NCI-H1092 (cell line): ENCODE results near the gene PPP1R13B.
A peak's percentile ranks its signal among the peaks of the same experiment; 100 is the strongest.

ENCODE experiments used
- DNase-seq: peaks from one replicate; lab custom pipeline; 2025; lab: John Stamatoyannopoulos, UW

Gene PPP1R13B

DNA sequence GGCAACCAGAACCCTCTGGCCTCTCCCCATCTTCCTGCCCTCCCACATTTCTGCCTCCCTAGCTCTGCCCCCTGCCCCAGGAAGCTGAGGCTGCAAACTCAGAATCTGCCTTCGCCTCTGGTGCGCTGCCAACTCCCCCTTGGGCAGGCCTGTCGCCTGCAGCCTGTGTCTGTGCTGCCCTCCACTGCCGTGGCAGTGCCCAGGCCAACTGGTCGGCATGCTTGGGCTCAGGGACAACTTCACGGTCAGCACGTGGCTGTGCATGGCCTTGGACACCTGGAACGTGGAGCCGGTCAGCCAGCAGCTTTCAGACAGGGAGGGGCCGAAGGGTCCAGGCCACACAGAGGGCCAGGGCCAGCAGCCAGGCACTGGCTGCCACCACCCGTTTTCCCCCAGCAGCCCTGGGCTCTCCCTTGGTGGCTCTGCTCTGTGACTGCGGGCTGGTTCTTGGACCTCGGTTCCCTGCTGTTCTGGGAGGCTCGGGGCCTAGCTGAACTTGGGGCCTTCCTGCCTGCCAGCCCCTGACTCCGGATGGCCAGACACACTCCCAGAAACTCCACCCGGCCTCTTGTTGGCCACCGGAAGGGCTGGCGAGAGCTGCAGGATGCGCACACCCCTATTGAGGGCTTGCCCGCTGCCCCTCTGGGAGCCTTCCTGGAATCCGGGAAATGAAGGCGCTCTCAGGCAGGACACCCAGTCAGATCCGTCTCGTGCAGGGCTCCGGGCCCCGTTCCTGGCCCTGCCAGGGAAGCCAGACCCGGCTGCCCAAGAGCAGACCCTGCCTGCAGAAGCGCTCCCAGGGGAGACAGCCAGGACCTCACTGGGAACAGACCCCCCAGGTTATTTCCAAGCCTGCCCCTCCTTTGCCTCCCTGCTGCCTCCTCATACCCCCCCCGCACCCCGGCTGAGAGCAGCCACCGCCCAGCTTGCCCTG lies 34.2 kb upstream of the PPP1R13B start:
- DNase-seq, result no peak

DNA sequence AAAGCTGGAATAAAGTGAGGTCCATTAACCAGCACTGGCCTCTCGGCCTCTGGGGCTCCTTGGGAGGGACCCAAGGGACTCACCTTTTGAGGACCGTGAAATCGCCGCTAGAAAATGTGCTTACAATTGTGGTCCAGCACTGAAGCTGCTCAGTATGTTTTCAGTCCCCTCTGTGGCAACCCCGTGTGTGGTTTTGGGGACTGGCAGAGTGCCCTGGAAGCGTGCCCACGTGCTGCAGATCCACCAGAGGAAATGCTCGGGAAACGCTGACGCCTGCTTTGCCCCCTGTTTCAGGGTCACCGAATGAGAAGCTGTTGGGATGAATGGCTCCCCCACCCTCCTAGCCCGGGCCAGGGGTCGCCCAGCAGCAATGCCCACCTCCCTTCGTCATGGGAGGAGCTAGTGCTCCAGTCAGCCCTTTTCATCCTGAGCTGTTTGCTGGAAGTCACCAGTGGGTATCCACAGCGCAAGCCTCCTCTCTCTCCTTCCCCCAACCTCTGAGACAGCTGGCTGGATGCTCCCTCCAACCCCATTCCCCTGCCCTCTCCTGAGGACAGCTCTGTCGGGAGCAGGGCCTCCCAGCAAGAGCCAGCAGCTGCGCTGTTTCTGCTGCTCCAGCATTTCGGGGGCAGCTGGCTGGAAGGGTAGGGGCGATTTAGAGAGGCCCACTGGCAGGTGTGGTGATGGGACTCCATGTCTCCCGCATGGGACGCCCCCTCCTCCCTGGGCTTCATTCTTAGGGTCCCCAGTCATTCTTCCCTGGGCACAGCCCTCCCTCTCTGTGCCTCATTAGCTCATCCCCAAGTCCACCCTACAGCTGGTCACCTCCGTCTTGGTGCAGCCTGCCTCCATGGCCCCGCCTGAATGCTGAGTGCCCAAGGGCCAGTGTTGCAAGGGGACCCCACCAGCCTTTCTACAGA lies 33.2 kb upstream of the PPP1R13B start:
- DNase-seq, result peak; percentile 36

DNA sequence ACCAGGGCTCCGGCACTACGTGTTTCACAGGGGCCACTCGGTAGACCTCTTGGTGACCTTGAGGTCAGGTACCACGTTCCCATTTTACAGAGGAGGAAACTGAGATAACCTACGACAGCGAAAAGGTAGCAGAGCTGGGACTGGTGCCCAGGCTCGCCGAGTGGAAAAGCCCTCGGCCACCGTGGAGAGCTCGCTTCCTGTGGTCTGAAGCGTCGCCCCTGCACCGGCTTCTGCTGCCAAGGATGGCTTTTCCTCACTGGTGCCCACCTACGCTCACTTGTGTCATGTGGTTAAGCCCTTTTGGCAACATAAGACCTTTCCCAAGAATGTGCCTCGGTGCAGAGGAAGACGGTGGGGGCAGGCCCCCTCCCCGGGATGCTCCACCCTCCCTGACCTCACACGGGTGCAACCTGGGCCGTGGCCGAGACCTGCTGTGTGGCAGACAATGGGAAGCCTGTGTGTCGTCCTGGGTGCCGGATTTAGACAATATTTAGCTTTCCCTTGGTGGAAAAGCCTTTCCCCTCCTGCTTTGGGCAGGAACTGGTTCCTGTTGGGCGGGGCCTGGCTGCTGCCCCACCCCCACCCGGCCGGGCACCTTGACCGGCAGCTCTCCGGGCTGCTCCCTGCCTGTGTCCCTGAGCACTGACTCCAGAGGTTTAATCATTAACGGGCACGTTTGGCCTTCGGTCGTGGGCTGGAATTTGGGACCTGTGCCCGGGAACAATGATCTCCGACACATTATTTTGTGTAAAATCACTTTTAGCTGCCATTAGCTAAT lies 32.4 kb upstream of the PPP1R13B start:
- DNase-seq, result no peak

DNA sequence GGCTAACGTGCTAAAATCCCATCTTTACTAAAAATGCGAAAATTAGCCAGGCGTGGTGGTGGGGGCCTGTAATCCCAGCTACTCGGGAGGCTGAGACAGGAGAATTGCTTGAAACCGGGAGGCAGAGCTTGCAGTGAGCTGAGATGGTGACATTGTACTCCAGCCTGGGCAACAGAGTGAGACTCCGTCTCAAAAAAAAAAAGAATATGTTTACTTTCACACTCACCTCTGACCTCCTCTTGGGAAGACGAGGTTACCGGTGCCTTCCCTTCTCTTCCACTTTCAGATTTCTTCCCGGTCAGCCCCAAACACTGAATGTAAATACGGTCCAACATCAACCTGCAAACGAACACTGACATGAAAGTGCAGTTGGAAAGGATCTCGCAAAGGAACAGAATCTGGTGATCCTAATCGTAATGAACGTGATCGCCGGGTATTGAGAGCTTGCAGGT lies 31.8 kb upstream of the PPP1R13B start:
- DNase-seq, result no peak

DNA sequence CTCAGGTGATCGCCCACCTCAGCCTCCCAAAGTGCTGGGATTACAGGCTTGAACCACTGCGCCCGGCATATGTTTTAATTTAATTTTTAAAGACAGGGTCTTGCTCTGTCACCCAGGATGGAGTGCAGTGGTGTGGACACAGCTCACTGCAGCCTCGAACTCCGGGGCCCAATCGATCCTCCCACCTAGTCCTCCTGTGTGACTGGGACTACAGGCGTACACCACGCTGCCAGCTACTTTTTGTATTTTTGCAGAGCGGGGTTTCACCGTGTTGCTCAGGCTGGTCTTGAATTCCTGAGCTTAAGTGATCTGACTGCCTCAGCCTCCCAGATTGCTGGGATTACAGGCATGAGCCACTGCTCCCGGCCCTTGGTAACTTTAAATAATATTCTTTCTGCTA lies 30.8 kb upstream of the PPP1R13B start:
- DNase-seq, result no peak

DNA sequence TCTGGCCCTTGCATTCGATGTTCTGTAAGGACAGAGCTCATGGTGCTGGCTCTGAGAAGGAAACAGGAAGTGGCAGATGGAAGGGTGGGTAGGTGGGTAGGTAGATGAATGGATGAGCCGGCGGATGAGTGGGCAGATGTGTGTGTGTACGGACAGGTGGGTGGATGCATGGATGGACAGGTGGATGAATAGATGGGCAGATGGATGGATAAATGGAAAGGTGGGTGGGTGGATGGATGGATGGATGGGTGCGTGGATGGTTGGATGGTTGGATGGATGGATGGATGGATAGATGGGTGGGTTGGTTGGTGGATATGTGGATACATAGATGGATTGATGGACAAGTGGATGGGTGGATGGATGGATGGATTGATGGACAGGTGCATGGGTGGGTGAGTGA lies 27.6 kb upstream of the PPP1R13B start:
- DNase-seq, result no peak

DNA sequence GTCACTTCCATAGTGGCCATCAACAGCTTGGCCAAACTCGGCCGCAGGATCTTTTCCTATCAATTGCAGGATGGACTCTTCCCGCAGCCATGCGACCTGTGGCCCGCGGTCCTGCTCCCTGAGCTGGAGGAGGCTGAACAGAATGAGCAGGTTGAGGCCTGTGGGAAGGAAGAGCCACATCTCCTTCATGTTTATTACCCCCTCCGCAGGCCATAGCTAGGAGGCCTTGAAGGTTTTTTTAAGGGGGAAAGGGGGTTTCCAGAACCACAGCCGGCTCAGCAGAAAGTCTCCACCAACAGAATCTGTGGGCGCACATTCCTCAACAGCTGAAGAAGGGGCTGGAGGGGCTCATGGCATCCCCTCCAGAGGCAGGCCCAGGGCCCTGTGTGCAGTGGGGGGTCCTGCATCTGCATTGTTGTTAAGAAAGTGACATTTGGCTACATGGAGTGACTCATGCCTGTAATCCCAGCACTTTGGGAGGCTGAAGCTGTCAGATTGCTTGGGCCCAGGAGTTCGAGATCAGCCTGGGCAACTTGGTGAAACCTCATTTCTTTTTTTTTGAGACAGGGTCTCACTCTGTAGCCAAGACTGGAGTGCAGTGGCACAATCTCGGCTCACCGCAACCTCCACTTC lies 25.2 kb upstream of the PPP1R13B start:
- DNase-seq, result no peak

DNA sequence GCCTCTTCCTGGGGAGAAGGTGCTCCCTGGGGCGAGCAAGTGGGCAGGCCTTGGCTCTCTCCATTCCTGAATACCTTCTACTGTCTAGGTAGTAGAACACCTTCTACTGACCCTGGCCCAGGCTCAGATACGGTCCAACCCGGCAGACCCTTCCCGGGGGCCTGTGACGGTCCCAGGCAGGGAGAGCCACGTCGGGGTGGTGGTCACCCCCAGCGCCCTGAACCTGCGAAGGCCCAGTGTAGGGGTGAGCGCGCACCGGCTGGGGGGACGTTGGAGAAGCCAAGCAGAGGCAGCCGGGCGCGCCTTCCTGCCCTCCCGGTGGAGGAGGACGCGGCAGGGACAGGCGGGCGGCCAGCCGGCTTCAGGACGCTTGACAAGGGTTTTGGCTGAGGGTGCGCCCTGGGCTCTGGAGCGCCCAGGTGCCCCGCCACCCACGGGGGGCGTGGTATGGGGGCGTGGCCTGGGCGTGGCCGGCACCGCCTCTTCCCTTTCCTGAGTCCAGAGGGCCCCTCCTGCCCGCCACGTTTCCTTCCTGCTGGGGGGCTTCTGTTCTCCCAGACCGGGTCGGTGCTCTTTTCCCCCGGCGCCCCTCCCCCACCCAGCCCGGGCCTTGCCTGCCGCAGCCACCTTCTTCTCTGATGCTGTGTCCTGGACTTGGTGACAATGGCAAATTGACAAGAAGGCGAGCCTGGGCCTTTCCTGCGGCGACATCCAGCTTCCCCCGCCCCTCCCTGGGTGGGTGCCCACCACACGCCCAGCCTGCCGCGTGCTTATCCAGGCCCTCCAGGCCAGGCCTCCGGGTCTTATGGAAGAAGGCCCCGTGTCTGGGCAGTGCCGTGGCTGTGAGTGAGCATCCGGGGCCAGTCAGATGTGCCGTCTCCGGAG lies 24.5 kb upstream of the PPP1R13B start:
- DNase-seq, result no peak

DNA sequence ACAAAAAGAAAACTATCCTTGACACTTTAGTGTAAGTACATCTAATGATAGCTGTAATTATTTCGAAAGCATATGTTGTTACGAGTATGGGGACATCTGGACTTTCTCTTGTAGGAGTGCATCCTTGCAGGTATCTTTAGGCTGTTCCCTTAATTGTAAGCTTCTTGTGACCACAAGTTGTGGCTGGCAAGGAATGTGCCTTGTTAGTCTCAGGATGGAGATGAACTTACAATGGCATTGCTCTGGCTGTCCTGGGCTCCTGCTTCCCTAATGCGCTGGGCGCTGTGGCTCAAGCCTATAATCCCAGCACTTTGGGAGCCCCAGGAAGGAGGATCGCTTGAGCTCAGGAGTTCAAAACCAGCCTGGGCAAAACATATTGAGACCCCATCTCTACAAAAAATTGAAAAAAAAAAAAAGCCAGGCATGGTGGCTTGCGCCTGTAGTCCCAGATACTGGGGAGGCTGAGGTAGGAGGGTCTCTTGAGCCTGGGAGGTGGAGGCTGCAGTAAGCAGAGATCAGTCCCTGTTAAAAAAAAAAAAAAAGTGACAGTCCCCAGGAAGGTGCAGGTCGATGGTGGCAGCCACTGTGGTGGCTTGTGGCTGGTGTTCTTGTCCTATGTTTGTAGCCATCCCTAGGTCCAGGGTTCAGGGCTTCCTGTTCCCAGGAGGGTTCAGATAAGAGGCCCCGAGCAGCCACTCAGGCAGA lies 23.7 kb upstream of the PPP1R13B start:
- no peak for DNase-seq

DNA sequence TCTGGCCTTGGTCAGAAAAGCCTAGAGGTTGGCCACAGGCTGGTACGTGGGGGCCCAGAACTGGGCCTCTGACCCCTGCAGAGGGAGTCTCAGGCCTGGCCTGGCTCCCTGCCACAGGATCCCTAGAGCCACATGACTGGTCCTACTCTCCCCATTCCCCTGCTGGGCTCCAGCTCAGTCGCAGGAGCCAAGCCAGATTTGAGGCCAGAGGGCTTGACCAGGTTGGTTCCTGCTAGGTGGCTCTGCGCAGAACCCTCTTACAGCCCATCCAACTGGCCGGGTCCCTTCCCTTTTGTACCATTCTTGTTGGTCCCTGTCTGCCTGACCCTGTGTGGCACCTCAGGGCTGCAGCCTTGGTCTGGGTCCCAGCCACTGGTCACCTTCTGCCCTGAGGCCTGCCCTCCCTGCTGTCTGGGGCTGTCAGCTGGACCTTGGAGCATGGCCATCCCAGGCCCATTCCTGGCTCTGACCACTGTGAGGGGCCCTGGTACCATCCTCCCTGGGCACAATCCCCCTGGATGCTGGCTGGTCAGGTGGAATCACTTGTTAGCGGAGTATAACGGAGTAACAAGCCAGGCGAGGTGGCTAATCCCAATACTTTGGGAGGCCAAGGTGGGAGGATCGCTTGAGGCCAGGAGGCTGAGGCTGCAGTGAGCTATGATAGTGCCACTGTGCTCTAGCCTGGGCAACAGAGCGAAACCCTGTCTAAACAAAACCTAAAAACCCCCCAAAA lies 22.9 kb upstream of the PPP1R13B start:
- no peak for DNase-seq

DNA sequence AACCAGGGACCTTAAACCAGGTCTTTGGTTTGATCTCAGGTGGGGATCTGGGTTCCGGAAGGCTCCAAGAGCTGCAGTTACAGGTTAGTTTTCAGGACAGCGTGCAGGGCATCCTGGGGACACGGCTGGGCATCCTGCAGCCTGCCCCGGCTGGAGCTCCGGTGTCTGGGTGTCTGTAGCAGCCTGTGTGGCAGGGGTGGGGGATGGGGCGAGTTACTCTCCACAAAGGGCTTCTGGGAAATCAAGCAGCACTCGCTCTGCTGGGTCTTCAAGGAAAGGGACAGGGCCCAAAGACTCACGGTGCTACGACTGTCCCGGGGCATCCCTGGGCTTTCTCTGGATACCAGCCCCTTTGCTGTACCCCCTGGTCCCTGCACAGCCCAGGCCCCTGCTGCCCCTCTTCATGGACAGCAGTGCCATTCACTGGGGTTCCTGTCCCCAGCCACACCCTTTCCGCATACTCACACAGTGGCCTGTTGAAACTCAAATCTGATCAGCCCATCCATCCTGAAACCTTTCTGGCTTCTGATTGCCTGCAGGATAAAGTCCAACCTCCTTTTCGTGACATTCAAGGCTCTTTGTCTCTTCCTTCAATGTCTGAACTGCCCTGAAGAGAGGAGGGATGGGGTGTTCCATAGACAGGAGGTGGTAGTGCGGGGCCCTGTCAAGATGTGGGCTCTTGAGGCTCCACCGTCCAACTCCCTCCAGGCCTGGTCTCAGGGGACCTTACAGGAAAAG lies 22.2 kb upstream of the PPP1R13B start:
- no peak for DNase-seq

DNA sequence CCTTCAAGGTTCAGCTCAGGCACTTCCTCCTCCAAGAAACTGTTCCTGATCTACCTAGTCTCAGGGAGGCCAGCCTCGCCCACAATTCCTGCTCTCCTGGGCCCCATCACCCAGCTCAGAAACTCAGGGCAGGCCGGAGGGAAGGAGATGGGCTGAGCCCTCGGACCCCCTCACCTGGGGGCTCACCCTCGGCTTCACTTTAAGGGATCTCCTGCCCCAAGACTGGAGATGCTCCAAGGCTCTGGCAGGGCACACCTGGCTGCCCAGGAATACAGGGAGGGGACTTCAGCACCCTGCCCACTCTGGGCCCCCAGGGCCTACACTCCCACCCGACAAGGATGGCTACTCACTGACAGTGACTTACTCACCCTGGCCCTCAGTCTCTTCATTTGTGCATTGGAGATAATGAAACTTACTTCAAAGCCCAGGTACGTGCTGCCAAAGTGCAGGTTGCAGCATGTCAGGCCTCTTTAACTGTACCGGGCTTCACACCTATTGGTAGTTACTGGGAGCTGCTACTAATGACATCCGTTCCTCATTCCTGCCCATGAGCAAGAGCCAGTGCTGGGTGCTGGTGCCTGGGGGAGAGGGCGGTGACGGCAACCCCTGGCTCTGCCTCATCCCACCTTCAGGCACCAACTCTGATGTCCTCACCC lies 21.0 kb upstream of the PPP1R13B start:
- DNase-seq, result no peak

DNA sequence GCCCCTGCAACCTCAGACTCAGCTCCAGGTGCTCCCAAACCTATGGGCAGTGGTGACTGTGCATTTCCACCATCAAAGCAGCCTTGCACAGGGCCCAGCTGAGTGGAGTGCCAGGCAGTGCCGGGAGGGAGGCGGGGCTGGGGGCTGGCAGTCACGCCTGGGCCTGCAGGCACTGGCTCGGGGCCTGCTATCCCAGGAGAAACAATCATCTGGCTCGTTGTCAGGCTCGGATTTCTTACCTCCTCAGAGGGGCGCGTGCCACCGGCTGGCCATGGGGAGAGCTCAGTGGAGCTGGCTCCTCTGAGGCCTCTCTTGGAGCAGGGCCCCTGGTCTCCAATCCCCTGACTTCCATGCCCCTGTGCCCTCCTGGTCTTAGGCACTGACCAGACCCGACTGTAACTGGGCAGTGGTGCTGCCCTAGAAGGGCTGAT lies 20.2 kb upstream of the PPP1R13B start:
- DNase-seq, result no peak

DNA sequence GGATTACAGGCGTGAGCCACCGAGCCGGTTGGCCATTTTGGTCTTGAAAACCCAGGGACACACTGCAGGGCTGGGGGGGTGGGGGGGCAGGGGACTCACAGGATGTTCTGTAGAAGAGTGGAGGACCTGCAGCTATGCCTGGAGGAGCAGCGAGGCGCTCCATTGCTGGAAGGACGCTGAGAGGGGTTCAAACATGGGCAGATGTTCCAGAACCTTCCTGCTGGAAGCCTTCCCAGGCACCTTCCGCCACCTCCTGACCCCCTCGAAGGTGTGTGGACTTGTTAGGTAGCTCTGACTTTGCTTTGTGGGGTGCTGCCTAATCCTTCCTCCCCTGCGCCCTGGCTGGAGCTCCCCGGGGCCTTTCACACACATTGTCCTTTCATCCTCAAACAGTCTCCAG lies 19.6 kb upstream of the PPP1R13B start:
- no peak for DNase-seq

DNA sequence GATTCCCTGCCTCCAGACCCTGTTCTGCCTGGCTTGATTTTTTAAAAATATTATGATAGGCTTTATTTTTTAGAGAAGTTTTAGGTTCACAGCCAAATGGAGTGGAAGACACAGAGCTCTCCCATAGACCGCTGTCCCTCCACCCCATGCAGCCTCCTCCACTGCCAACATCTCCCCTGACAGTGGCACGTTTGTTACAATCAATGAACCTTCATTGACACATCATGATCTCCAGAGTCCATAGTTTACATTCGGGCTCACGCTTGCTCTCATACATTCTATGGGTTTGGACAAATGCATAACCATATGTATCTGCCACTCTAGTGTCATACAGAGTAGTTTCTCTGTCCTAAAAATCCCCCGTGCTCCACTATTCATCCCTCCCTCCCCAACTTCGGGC lies 15.9 kb upstream of the PPP1R13B start:
- DNase-seq, result no peak

DNA sequence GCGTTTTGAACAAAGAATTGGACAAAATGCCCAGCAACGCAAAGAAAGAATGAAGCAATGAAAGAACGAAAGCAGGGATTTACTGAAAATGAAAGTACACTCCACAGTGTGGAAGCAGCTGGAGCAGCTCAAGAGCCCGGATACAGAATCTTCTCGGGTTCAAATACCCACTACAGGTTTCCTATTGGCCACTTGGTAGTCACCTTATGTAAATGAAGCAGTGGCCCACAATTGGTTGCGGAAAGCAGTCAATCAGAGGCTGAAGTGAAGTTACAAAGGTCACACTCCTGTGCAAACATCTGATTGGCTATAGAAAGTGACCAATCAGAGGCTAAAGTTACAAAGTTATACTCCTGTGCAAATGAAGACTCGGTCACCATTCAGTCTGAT lies 15.0 kb upstream of the PPP1R13B start:
- no peak for DNase-seq

DNA sequence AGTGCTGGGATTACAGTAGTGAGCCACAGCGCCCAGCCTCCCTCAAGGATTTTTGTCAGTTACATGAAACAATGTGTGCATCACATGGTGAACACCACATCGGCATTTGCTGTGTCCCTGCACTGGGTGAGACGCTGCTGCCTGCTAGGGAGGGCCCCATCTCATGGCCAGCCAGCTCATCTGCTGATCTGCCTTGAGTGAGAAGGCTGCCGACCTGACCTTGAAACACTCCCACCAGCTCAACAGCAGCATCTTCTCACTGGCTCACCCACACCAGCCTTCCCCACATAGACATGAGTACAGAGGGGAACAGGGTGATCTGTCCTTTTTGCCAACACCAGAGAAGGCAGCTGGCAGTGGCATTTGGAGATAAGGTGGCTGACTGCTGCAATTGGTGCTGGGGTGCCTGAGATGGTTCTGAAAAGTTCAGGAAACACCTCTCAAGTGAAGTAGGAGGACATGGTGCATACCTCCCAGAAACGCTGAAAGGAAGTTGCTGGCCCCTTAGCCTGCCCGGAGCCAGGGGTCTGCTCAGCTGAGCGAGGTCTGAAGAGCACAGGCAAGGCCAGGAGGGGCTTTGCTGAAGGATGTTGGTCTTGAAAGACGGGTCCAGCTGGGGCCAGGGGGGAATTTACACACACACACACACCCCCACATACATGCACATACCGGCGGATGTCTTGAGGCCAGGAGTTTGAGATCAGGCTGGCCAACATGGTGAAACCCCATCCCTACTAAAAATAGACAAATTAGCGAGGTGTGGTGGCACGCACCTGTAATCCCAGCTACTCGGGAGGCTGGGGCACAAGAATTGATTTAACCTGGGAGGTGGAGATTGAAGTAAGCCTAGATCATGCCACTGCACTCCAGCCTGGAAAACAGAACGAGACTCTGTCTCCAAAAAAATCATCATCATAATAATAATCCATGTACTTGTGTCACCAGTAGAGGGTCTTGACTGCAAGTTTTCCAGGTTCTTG lies 14.3 kb upstream of the PPP1R13B start:
- no peak for DNase-seq
